HFFc6 (cell line): ENCODE measurements around the gene RECK. TPM values are rescaled to one million over a fixed set of nuclear protein-coding genes. Genes with fewer than 3 reads are reported as not detected.
"Not testable (repeated sequence)": the region's sequence is repeated elsewhere in the genome, so short reads cannot be mapped to it uniquely, and the experiment has no call there.

Experiments used
- DNase-seq: peaks from one replicate; pipeline ENCODE4 v3.0.0-alpha.2; 2018
- H3K27ac Mint-ChIP-seq: 2 replicates; pipeline ENCODE4 v1.8.0; 2020; ENCODE audit warnings: mild to moderate bottlenecking, mixed read lengths
- H3K27me3 Mint-ChIP-seq: 2 replicates; pipeline ENCODE4 v1.8.0; 2021; ENCODE audit warnings: mild to moderate bottlenecking, moderate library complexity, mixed read lengths; ENCODE audit not compliant: insufficient read depth
- H3K36me3 Mint-ChIP-seq: 2 replicates; pipeline ENCODE4 v1.8.0; 2021; ENCODE audit warnings: low read depth, mixed read lengths
- H3K4me1 Mint-ChIP-seq: 2 replicates; pipeline ENCODE4 v1.8.0; 2020; ENCODE audit warnings: low read depth, mixed read lengths
- H3K4me3 Mint-ChIP-seq: 2 replicates; pipeline ENCODE4 v1.8.0; 2020; ENCODE audit warnings: mild to moderate bottlenecking, moderate library complexity, mixed read lengths
- H3K9me3 Mint-ChIP-seq: 2 replicates; pipeline ENCODE4 v1.8.0; 2020; ENCODE audit warnings: mild to moderate bottlenecking, mixed read lengths
- CTCF ChIP-seq: fragments of 200-600 bp; sonication (generic); IDR thresholded peaks from 2 replicates; pipeline ENCODE4 v1.5.0; 2021; ENCODE audit warnings: antibody characterized with exemption, mild to moderate bottlenecking
- long read RNA-seq: library from polyadenylated mRNA; unstranded; transcript quantifications from one replicate; pipeline ENCODE4 v2.0.0, GENCODE V29; 2019
- total RNA-seq, 6 experiments: library from RNA; stranded (reverse); fragmentation: NEBNext Ultra II Directional; extraction: Animal tissue kit (Norgen Biotek cat#: 25700); gene quantifications; 2 replicates in 1 of 6; 3 replicates in 5 of 6; pipeline ENCODE4 v1.2.3, GENCODE V29; 2021

RECK gene
- total RNA-seq = 100 to 1,000 TPM; 149 to 182 (median 173) TPM
- long read RNA-seq, full-length matches to known transcripts = 83 of 220 reads
- long read RNA-seq, partial matches to known transcripts = 71 of 220 reads
- long read RNA-seq, other reads (novel, unspliced or antisense) = 66 of 220 reads

GRCh38 chr9:36036780-36037548 is at the start of gene RECK:
Gene RECK, plus strand, starts transcription at chr9:36036913. Its CDS starts 86 bp downstream, at chr9:36036999.
- no peak for TF ChIP-seq CTCF
- peak within 1 kb of the TSS; percentile 92 for H3K27ac Mint-ChIP-seq
- peaks cover 3% of the 10 kb centered on the region for H3K27me3 Mint-ChIP-seq
- H3K9me3 Mint-ChIP-seq = no peaks in the 10 kb centered on the region
- H3K4me3 Mint-ChIP-seq = peak within 1 kb of the TSS; percentile 96
- H3K4me1 Mint-ChIP-seq = peaks cover 74% of the 10 kb centered on the region
- peak; percentile 93 for DNase-seq
- H3K36me3 Mint-ChIP-seq = peaks cover 27% of the 10 kb centered on the region

- Mint-ChIP-seq H3K4me1 (peaks cover 17% of the 10 kb centered on the region), H3K9me3 (no peaks in the 10 kb centered on the region), H3K27me3 (peaks cover 14% of the 10 kb centered on the region), H3K36me3 (no peaks in the 10 kb centered on the region), H3K27ac (no peak overlapping the region), H3K4me3 (no peak overlapping the region)
- no peak for DNase-seq
- no peak for TF ChIP-seq CTCF
These were observed 46.6 kb upstream of the RECK start for GRCh38 chr9:35990155-35990554.

- H3K4me3 Mint-ChIP-seq, DNase-seq, H3K27ac Mint-ChIP-seq, H3K9me3 Mint-ChIP-seq, H3K27me3 Mint-ChIP-seq, H3K36me3 Mint-ChIP-seq: not testable (repeated sequence)
- H3K4me1 Mint-ChIP-seq = peaks cover 35% of the 10 kb centered on the region
These were observed 43.6 kb upstream of the RECK start for GRCh38 chr9:35993136-35993535.

- no peak for DNase-seq
- TF ChIP-seq CTCF = no peak
- peaks cover 9% of the 10 kb centered on the region; the same call in 1 of the 2 replicates for H3K36me3 Mint-ChIP-seq
- H3K27ac Mint-ChIP-seq = no peak overlapping the region
- H3K4me1 Mint-ChIP-seq = peaks cover 35% of the 10 kb centered on the region
- no peak overlapping the region for H3K4me3 Mint-ChIP-seq
- H3K9me3 Mint-ChIP-seq = peaks cover 9% of the 10 kb centered on the region; the same call in 1 of the 2 replicates
- H3K27me3 Mint-ChIP-seq = peaks cover 5% of the 10 kb centered on the region
These were observed 42.6 kb upstream of the RECK start for GRCh38 chr9:35993976-35994720.

- Mint-ChIP-seq H3K4me3 (no peak overlapping the region), H3K27ac (no peak overlapping the region), H3K27me3 (peaks cover 10% of the 10 kb centered on the region), H3K4me1 (peaks cover 35% of the 10 kb centered on the region), H3K36me3 (peaks cover 9% of the 10 kb centered on the region; the same call in 1 of the 2 replicates), H3K9me3 (peaks cover 9% of the 10 kb centered on the region; the same call in 1 of the 2 replicates)
- no peak for DNase-seq
- no peak for TF ChIP-seq CTCF
These were observed 41.8 kb upstream of the RECK start for GRCh38 chr9:35994959-35995358.
